Measurements from ENCODE around the gene STPG3.

The STPG3 gene

GRCh38 chr9:137227054-137227852, 23.8 kb upstream of the STPG3 start, which contains the start of gene RNF224:
RNF224 (plus strand) TSS chr9:137227502; CDS start chr9:137228336, 834 bp downstream.
- Histone ChIP-seq H3K4me1 (ENCODE audit: control insufficient read depth in 1 of 2, insufficient read depth in 1 of 2, low read depth in 1 of 2, low read length in 1 of 2) (peaks cover 15 to 23% of the 10 kb centered on the region in 2 experiments), H3K27me3 (peaks cover 73% of the 10 kb centered on the region), H3K36me3 (no peaks in the 10 kb centered on the region), H3K9me3 (no peaks in the 10 kb centered on the region), H3K27ac (no peak within 1 kb of the TSS), H3K4me3 (ENCODE audit: low read depth in 1 of 2, low read length in 1 of 2) (no peak within 1 kb of the TSS)
- TF ChIP-seq, protein P1, sequence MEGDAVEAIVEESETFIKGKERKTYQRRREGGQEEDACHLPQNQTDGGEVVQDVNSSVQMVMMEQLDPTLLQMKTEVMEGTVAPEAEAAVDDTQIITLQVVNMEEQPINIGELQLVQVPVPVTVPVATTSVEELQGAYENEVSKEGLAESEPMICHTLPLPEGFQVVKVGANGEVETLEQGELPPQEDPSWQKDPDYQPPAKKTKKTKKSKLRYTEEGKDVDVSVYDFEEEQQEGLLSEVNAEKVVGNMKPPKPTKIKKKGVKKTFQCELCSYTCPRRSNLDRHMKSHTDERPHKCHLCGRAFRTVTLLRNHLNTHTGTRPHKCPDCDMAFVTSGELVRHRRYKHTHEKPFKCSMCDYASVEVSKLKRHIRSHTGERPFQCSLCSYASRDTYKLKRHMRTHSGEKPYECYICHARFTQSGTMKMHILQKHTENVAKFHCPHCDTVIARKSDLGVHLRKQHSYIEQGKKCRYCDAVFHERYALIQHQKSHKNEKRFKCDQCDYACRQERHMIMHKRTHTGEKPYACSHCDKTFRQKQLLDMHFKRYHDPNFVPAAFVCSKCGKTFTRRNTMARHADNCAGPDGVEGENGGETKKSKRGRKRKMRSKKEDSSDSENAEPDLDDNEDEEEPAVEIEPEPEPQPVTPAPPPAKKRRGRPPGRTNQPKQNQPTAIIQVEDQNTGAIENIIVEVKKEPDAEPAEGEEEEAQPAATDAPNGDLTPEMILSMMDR (IDR thresholded peaks at IDR 0.05), result peak; percentile 82

DNA sequence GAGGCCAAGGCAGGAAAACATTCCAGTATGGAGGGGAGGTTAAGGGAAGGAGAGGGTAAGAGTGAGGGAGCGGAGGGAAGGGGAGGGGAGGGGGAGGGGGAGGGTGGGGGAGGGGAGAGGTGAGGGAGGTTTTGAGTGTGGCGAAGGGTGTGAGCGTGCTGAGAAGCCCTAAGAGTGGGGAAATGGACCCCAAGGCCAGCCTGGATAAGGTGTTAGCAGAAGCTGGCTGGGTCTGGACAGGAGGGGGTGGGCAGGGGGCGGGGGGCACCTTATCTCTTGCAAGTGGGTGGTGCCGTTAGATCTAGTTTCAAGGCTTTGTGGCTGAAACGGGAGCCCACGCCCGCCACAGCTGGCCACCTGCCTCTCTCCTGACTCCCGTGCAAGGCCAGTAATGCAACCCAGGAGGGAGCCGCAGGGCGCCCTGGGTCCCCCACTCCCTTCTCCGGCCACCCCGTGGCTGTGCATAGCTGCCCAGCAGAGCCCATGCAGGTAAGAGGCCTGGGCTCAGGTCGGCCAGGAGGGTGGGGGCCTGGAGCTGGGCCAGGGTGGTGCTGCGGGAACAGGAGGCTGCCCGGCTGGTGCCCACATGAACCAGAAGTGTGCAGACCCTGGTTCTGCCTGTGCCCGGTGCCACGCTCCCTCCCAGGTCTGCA, 23.1 kb upstream of the STPG3 start:
- Histone ChIP-seq H3K4me3 (ENCODE audit: low read depth in 1 of 2, low read length in 1 of 2) (no peak overlapping the region), H3K9me3 (no peaks in the 10 kb centered on the region), H3K4me1 (ENCODE audit: control insufficient read depth in 1 of 2, insufficient read depth in 1 of 2, low read depth in 1 of 2, low read length in 1 of 2) (peaks cover 7 to 16% of the 10 kb centered on the region in 2 experiments), H3K27ac (no peak overlapping the region), H3K36me3 (no peaks in the 10 kb centered on the region), H3K27me3 (peaks cover 70% of the 10 kb centered on the region)
- TF ChIP-seq, protein P1 (IDR thresholded peaks at IDR 0.05), result no peak

DNA sequence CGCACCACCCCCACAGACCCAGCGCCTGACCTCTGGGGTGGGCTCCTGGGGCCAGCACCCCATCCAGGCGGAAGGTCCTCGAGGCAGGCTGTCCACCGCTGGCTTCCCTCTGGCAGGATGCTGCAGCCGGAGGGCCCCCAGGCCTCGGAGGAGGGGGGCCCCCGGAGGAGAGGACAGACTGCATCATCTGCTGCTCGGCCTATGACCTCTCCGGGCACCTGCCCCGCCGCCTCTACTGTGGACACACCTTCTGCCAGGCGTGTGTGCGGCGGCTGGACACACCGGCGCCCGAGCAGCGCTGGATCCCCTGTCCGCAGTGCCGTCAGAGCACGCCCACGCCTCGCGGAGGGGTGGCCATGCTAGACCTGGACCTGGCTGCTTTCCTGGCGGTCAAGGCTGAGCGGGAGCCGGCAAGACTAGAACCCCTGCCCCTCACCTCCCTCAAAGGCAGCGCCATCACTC, 22.5 kb upstream of the STPG3 start:
- no peak overlapping the region for H3K4me3 ChIP-seq (ENCODE audit: low read depth in 1 of 2, low read length in 1 of 2)
- TF ChIP-seq, protein P1 (IDR thresholded peaks at IDR 0.05), result no peak
- no peak overlapping the region for H3K27ac ChIP-seq
- H3K9me3 ChIP-seq, result no peaks in the 10 kb centered on the region
- no peaks in the 10 kb centered on the region for H3K36me3 ChIP-seq
- H3K27me3 ChIP-seq, result peaks cover 72% of the 10 kb centered on the region
- peaks cover 5 to 12% of the 10 kb centered on the region in 2 experiments for H3K4me1 ChIP-seq (ENCODE audit: control insufficient read depth in 1 of 2, insufficient read depth in 1 of 2, low read depth in 1 of 2, low read length in 1 of 2)

DNA sequence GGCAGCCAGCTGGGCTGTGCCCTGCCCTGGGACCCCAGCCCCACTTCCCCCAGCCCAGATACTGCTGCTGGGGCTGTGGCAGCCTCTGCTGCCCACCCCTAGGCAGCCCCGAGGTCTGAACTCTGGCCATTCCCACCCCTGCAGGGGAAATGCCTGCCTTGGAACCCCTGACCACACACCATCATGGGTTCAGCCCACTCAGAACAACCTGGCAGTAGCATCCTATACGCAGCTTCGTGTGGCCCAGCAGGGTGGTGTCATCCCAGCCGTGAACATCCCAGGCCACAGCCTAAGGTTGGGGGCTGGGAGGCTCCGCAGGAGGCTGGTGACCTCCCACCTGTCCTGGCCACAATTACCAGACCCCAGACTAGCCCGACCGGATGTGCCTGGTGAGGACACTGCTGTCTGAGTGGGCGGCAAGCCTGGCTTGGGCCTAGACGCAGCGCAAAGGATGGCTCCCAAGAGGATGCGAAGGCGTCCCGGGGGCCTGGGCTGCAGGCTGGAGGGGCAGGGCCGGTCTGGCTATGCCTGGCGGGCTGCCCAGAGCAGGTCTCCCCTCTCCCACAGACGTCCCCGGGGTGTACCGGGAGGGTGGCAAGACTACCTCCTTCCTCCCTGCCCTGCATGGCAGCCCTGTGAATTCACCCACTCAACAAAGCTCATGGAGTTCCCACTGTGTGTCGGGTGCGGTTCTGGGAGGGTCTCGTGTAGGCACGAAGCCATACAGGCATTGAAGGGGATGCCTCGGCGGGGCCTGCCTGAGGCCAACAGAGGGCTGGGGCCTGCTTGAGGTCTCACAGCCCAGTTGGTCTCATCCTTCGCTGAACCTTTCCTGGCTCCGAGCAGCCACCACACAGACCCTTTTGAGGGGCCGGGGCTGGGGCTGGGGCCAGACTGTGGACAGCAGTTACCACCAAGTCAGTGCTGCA, 21.9 kb upstream of the STPG3 start:
- Histone ChIP-seq H3K27me3 (peaks cover 79% of the 10 kb centered on the region), H3K27ac (no peak overlapping the region), H3K9me3 (no peaks in the 10 kb centered on the region), H3K4me3 (ENCODE audit: low read depth in 1 of 2, low read length in 1 of 2) (no peak overlapping the region), H3K4me1 (ENCODE audit: control insufficient read depth in 1 of 2, insufficient read depth in 1 of 2, low read depth in 1 of 2, low read length in 1 of 2) (peaks cover 0 to 6% of the 10 kb centered on the region in 2 experiments), H3K36me3 (no peaks in the 10 kb centered on the region)
- TF ChIP-seq, protein P1 (IDR thresholded peaks at IDR 0.05), result no peak

Measured in neutrophil (primary cell).